K562 (cell line): ENCODE data around the gene GOLGA8O. TPM values are rescaled to one million over a fixed set of nuclear protein-coding genes. Genes with fewer than 3 reads are reported as not detected.
"Not testable (repeated sequence)": the region's sequence is repeated elsewhere in the genome, so short reads cannot be mapped to it uniquely, and the experiment has no call there.

ENCODE experiments used
- ATAC-seq: fragments of 200-7000 bp; cut with Tn5 transposase; 3 replicates; pipeline ENCODE4 v1.9.1; 2020; ENCODE audit warnings: moderate library complexity
- BruUV-seq: library from RNA; stranded (reverse); fragments of 400-500 nt; replicated peaks from 2 replicates; lab custom pipeline; 2021; lab: Mats Ljungman, UMichigan
- CTCF ChIA-PET: fragments of 300-600 bp; formaldehyde crosslinking; extraction: SDS; loops from one replicate; lab custom pipeline; 2021; ENCODE audit warnings: low intra/inter-chr PET ratio; lab: Yijun Ruan, JAX
- POLR2A ChIA-PET: fragments of 300-600, 350-650 bp; sonication (Branson Sonifier 250); formaldehyde crosslinking; extraction: SDS; loops from one replicate; lab custom pipeline; 2021; ENCODE audit warnings: antibody characterized with exemption, inconsistent platforms; lab: Yijun Ruan, JAX
- DNase-seq, 4 experiments: peaks; one replicate each; pipeline versions ENCODE4 v3.0.0 to v3.0.0-alpha.2; 2011 to 2018; ENCODE audit warnings: low spot score in 3 of 4, mixed read lengths in 3 of 4; ENCODE audit errors: extremely low read depth in 1 of 4
- FAIRE-seq: peaks from 2 replicates; lab custom pipeline; 2011; peaks lifted over from hg19 to GRCh38; lab: Jason Lieb, UNC
- H2AFZ ChIP-seq: 2 replicates; pipeline ENCODE4 v1.6.0; 2011; ENCODE audit warnings: low read depth, low read length, control low read depth, inconsistent platforms
- H3K27ac ChIP-seq: fragments of 200-600 bp; 3 replicates; pipeline ENCODE4 v1.8.0; 2011; ENCODE audit warnings: low read depth, mild to moderate bottlenecking, control low read depth, inconsistent platforms, low read length, moderate library complexity, mixed read lengths; ENCODE audit errors: extremely low read depth
- H3K27me3 ChIP-seq, 2 experiments: fragments of 300-600 bp in 1 of 2; 2 replicates in 1 of 2; 3 replicates in 1 of 2; pipeline versions ENCODE4 v1.6.0 to v1.8.0; 2011; ENCODE audit warnings: inconsistent platforms in 2 of 2, low read length in 2 of 2, mild to moderate bottlenecking in 1 of 2, mixed read lengths in 1 of 2, moderate library complexity in 1 of 2; ENCODE audit not compliant: control insufficient read depth in 2 of 2, insufficient read depth in 2 of 2
- H3K36me3 ChIP-seq: fragments of 300-600 bp; 3 replicates; pipeline ENCODE4 v1.8.0; 2011; ENCODE audit warnings: mild to moderate bottlenecking, low read length, inconsistent platforms; ENCODE audit not compliant: control insufficient read depth, insufficient read depth
- H3K4me1 ChIP-seq, 2 experiments: fragments of 200-600 bp in 1 of 2; replicated peaks in 1 of 2; 2 replicates in 1 of 2; 3 replicates in 1 of 2; pipeline versions ENCODE4 v1.5.1 to v1.8.0; 2011; ENCODE audit warnings: inconsistent platforms in 2 of 2, low read length in 2 of 2, mild to moderate bottlenecking in 1 of 2, mixed read lengths in 1 of 2, moderate library complexity in 1 of 2; ENCODE audit not compliant: control insufficient read depth in 2 of 2, insufficient read depth in 2 of 2
- H3K4me2 ChIP-seq: 2 replicates; pipeline ENCODE4 v1.6.1; 2011; ENCODE audit warnings: low read length, control low read depth, inconsistent platforms, mixed read lengths; ENCODE audit not compliant: insufficient read depth
- H3K4me3 ChIP-seq: fragments of 200-600 bp; sonication (generic), shearing (Covaris generic); 2 replicates; pipeline ENCODE4 v1.5.1; 2016; ENCODE audit warnings: control low read depth, inconsistent platforms
- H3K79me2 ChIP-seq: fragments of 200-600 bp; 3 replicates; pipeline ENCODE4 v1.8.0; 2011; ENCODE audit warnings: low read length, inconsistent platforms; ENCODE audit not compliant: control insufficient read depth, insufficient read depth
- H3K9ac ChIP-seq, 2 experiments: 2 replicates each; pipeline versions ENCODE4 v1.6.0 to v1.6.1; 2011; ENCODE audit warnings: low read depth in 2 of 2, low read length in 2 of 2, control low read depth in 1 of 2, inconsistent platforms in 1 of 2, mild to moderate bottlenecking in 1 of 2, mixed read lengths in 1 of 2; ENCODE audit not compliant: insufficient read depth in 1 of 2
- H3K9me1 ChIP-seq: one replicate; pipeline ENCODE4 v1.6.0; 2011; ENCODE audit warnings: inconsistent platforms, mild to moderate bottlenecking, low read length, moderate library complexity; ENCODE audit not compliant: control insufficient read depth, insufficient read depth
- H3K9me3 ChIP-seq: replicated peaks from 2 replicates; pipeline ENCODE4 v1.5.1; 2011; ENCODE audit warnings: low read depth, low read length, inconsistent platforms; ENCODE audit not compliant: control insufficient read depth, insufficient read depth
- H4K20me1 ChIP-seq: replicated peaks from 2 replicates; pipeline ENCODE4 v1.6.1; 2011; ENCODE audit warnings: low read length, inconsistent platforms, mixed read lengths; ENCODE audit not compliant: control insufficient read depth, insufficient read depth
- WGBS: fragments of 100-300 bp; shearing (Covaris generic); methylation state at CpG from one replicate; pipeline ENCODE4 v1.1.6; 2016; ENCODE audit warnings: low coverage, mixed read lengths; ENCODE audit not compliant: insufficient coverage; ENCODE audit errors: missing lambda C conversion rate; 5-methylcytosine and 5-hydroxymethylcytosine counted together
- in situ Hi-C: fragments of 300-500 bp; cut with MboI; formaldehyde crosslinking; loops from 4 replicates; pipeline ENCODE4 v1.15.0; 2018; ENCODE audit warnings: inconsistent platforms, mixed read lengths
- intact Hi-C: fragments of 100-400 bp; cut with micrococcal nuclease; formaldehyde crosslinking; loops from 2 replicates; pipeline ENCODE4 v1.14.2; 2022
- polyA plus RNA-seq, 8 experiments: library from polyadenylated mRNA; depleted of rRNA in 4 of 8; stranded (reverse) in 5 of 8; unstranded in 3 of 8; fragments of >200 nt; fragmentation: Nextera tagmentation in 2 of 8; fragmentation: Illumina TruSeq in 1 of 8; extraction: Ambion mirVana in 2 of 8; extraction: Trizol in 1 of 8; gene quantifications; 2 replicates each; pipeline versions ENCODE4 v1.2.1 to v1.2.3, GENCODE V29; 2011 to 2014; ENCODE audit warnings: inconsistent platforms in 1 of 8, missing spikeins in 1 of 8
- total RNA-seq, 7 experiments: library from RNA; depleted of rRNA in 6 of 7; stranded (reverse); fragments of >200 nt in 6 of 7; fragmentation: Illumina TruSeq in 2 of 7; extraction: Trizol in 2 of 7; gene quantifications; 2 replicates each; pipeline versions ENCODE4 v1.2.1 to v1.2.3, GENCODE V29; 2011 to 2021; ENCODE audit warnings: low replicate concordance in 1 of 7
- TF ChIP-seq, protein P1 (sequence below), 3 experiments: IDR thresholded peaks in 2 of 3; conservative IDR thresholded peaks in 1 of 3; 2 replicates each; pipeline ENCODE4 v1.5.1; 2011 to 2012; ENCODE audit warnings: low read length in 3 of 3, mild to moderate bottlenecking in 3 of 3, control low read depth in 2 of 3, improper control_type of control experiment in 1 of 3, inconsistent platforms in 1 of 3, low read depth in 1 of 3, mixed read lengths in 1 of 3, moderate library complexity in 1 of 3; ENCODE audit not compliant: insufficient read depth in 2 of 3

Gene GOLGA8O
- total and polyA plus RNA-seq, 9 of the 15 experiments (the other 6 are each of a cell fraction or from before 2014, with no cell fraction given) = 0.04 to 0.22 (median 0.10) TPM; not detected in 5

DNA sequence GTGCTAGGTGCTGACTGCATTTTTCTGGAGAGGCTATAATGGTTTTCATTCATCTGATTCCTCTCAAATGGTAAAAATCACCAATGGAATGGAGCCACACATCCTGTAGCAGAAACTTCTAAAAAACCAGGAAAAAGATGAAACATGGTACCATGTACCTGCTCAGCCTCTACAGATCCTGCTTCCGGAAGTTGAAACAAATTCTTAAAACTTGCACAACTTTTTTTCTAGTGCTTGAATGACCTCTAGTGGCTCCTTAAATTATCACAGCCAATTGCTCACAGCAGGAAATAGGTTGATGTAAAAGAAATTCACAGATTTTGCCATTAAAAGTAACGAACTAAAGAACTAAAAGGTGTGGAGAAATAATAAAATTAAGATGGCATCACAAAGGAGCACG lies 47.5 kb downstream of the GOLGA8O start:
- H3K9me1 ChIP-seq, in situ Hi-C loops, H4K20me1 ChIP-seq, H3K9me3 ChIP-seq, POLR2A ChIA-PET, H3K9ac ChIP-seq, FAIRE-seq, H3K4me3 ChIP-seq, H3K36me3 ChIP-seq, intact Hi-C loops, H3K27me3 ChIP-seq, H3K4me2 ChIP-seq, ATAC-seq, H2AFZ ChIP-seq, BruUV-seq, H3K79me2 ChIP-seq, H3K4me1 ChIP-seq, CTCF ChIA-PET, H3K27ac ChIP-seq, DNase-seq: not testable (repeated sequence)
- 0% methylated on average over 2 of the region's 3 CpGs for WGBS
- TF ChIP-seq, protein P1, sequence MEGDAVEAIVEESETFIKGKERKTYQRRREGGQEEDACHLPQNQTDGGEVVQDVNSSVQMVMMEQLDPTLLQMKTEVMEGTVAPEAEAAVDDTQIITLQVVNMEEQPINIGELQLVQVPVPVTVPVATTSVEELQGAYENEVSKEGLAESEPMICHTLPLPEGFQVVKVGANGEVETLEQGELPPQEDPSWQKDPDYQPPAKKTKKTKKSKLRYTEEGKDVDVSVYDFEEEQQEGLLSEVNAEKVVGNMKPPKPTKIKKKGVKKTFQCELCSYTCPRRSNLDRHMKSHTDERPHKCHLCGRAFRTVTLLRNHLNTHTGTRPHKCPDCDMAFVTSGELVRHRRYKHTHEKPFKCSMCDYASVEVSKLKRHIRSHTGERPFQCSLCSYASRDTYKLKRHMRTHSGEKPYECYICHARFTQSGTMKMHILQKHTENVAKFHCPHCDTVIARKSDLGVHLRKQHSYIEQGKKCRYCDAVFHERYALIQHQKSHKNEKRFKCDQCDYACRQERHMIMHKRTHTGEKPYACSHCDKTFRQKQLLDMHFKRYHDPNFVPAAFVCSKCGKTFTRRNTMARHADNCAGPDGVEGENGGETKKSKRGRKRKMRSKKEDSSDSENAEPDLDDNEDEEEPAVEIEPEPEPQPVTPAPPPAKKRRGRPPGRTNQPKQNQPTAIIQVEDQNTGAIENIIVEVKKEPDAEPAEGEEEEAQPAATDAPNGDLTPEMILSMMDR (IDR thresholded peaks at IDR 0.05 in 2 of 3, conservative IDR thresholded peaks at IDR 0.05 in 1 of 3; ENCODE audit: insufficient read depth in 2 of 3, low read depth in 1 of 3, low read length in 3 of 3) = peak in 1 of 3 experiments; percentile 13; a peak in 1 of 6 replicates

DNA sequence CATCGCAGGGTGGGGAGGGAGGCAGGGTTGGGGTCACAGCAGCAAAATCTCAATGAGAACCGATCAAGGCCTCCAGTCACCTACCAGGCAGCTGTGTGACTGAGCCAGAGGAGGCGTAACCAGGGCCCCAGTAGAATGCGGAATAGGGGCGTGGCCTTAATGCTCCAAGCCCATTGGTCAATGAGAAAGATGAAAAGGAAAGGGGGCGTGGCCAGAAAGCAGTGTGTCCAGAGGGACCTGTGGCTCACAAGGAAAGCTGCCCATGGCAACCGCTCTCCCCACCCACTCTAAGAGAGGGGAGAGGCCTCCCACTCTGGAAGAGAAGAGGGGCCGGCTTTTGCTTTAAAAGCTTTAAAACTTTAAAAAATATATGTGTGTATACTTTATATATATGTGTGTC lies 52.2 kb downstream of the GOLGA8O start, which contains the start of gene GOLGA8K:
GOLGA8K (minus strand) TSS at position 101 of the 400 bp plus-strand sequence; CDS start at position 3, 98 bp downstream.
- in situ Hi-C loops, H3K4me2 ChIP-seq, H3K9ac ChIP-seq, intact Hi-C loops, H3K27me3 ChIP-seq, POLR2A ChIA-PET, H3K9me1 ChIP-seq, H3K79me2 ChIP-seq, ATAC-seq, H3K4me1 ChIP-seq, H3K36me3 ChIP-seq, CTCF ChIA-PET, H3K27ac ChIP-seq, H3K9me3 ChIP-seq, H2AFZ ChIP-seq, BruUV-seq, FAIRE-seq, H3K4me3 ChIP-seq, DNase-seq, H4K20me1 ChIP-seq: not testable (repeated sequence)
- no CpG with 5 or more reads among the region's 8 CpGs for WGBS

DNA sequence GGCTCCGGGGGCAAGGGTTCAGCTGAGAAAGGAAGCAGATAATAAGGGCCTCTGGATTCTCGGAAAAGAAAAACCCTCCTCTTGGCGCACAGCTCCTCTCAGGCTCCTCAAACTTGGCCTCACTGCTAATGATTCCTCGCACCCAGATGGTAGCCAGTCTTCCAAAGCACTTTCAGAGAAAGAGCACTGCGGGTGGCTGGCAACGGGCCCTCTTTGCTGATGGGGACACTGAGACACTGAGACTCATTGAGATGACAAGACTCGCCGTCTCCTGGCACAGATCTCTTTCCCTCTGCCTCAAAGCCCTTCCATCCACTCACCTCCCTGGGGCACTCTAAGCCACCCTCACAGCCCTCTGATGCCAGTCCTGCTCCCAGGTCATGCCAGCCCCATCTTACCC lies 58.9 kb downstream of the GOLGA8O start:
- DNase-seq, H3K9me3 ChIP-seq, POLR2A ChIA-PET, H3K9me1 ChIP-seq, H4K20me1 ChIP-seq, in situ Hi-C loops, H3K4me1 ChIP-seq, H3K4me2 ChIP-seq, H3K4me3 ChIP-seq, H3K9ac ChIP-seq, CTCF ChIA-PET, intact Hi-C loops, H3K27ac ChIP-seq, H3K36me3 ChIP-seq, FAIRE-seq, H3K79me2 ChIP-seq, ATAC-seq, BruUV-seq, H2AFZ ChIP-seq, H3K27me3 ChIP-seq: not testable (repeated sequence)
- WGBS = 0% methylated on average over 3 of the region's 8 CpGs
